ENCODE results near the gene ATP11B.

- TF ChIP-seq CTCF (tag by site-specific recombination; IDR thresholded peaks at IDR 0.05) (no peak), ATF2 (tag by site-specific recombination; IDR thresholded peaks at IDR 0.05; ENCODE audit: low read depth) (no peak)
Measured at GRCh38 chr3:182962166-182962565, 168.9 kb downstream of the ATP11B start.

Data from HEK293 (cell line).